Measurements from ENCODE around the gene HRK.

DNA sequence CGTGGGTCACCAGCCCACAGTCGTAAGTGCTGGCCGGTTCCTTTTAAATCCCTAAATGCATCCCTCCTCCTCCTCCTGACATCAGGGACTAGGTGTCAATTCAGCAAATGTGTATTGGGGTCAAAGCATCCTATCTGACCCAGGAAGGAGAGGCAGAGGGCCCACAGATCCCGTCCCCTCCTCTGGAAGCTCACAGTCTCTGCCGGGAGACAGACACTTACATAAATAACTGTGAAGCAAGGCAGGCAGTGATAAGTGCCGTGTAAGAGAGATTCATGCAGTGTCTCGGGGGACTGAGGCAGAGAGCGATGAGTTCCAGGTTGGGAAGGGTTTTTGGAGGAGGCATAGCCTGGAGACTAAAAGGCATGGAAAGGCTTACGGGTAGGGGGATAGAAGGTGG lies 44.1 kb downstream of the HRK start:
- TF ChIP-seq EZH2 (IDR thresholded peaks at IDR 0.05), result no peak
- TF ChIP-seq FOXP2 (optimal IDR thresholded peaks at IDR 0.05; ENCODE audit: control extremely low read depth, extremely low read length, insufficient read depth), result no peak
